Ovary (tissue), 9 donors: ENCODE measurements around the gene WNT7B. TPM values are rescaled to one million over a fixed set of nuclear protein-coding genes. Genes with fewer than 3 reads are reported as not detected.

Source experiments
- DNase-seq, 5 donors: peaks; one replicate each; pipeline ENCODE4 v3.0.0-alpha.2; 2019 to 2020
- H3K27ac ChIP-seq, 2 donors: fragments of 200-600 bp; one replicate each; pipeline versions ENCODE4 v1.5.1 to v1.8.0; 2019 to 2022
- H3K27me3 ChIP-seq: fragments of 200-600 bp; one replicate; pipeline ENCODE4 v1.8.0; 2022
- H3K36me3 ChIP-seq: fragments of 200-600 bp; sonication (generic); one replicate; pipeline ENCODE4 v1.5.1; 2019
- H3K4me1 ChIP-seq: one replicate; pipeline ENCODE4 v1.8.1; 2013; ENCODE audit warnings: mild to moderate bottlenecking, moderate library complexity; ENCODE audit not compliant: insufficient read depth
- H3K4me3 ChIP-seq: fragments of 200-600 bp; sonication (generic); one replicate; pipeline ENCODE4 v1.5.1; 2017
- H3K9me3 ChIP-seq, 2 donors: fragments of 200-600 bp in 1 of 2; sonication (generic) in 1 of 2; one replicate each; pipeline versions ENCODE4 v1.5.1 to v1.8.1; 2013 to 2019; ENCODE audit warnings: mild to moderate bottlenecking in 1 of 2, moderate library complexity in 1 of 2
- CTCF ChIP-seq, 3 donors: fragments of 450-650 bp in 2 of 3; fragments of 200-600 bp in 1 of 3; IDR thresholded peaks; one replicate each; pipeline versions ENCODE4 v1.5.1 to v1.8.0; 2016 to 2022; ENCODE audit warnings: antibody characterized with exemption in 3 of 3, mild to moderate bottlenecking in 1 of 3
- EP300 ChIP-seq: sonication (generic); formaldehyde crosslinking; IDR thresholded peaks from one replicate; pipeline ENCODE4 v1.6.1; 2017; ENCODE audit warnings: antibody characterized with exemption
- POLR2A ChIP-seq: fragments of 450-650 bp; IDR thresholded peaks from one replicate; pipeline ENCODE4 v1.6.1; 2017; ENCODE audit warnings: antibody characterized with exemption, mild to moderate bottlenecking, moderate library complexity
- WGBS, 3 donors: extraction: QIAGEN DNeasy Blood & Tissue Kit in 1 of 3; methylation state at CpG; one replicate each; pipeline versions ENCODE4 v1.1.5 to v1.1.7; 2013 to 2017; 5-methylcytosine and 5-hydroxymethylcytosine counted together
- intact Hi-C, 4 donors: fragments of 100-400 bp; cut with DNase I; formaldehyde crosslinking; loops; one replicate each; pipeline versions ENCODE4 v1.11.0 to v1.15.1; 2022 to 2023
- polyA plus RNA-seq, 2 donors: library from polyadenylated mRNA; stranded (reverse); fragments of 200-250 nt in 1 of 2; fragments of 350-450 nt in 1 of 2; fragmentation: Illumina TruSeq in 1 of 2; extraction: RNeasy Lipid Tissue Mini Kit (QIAGEN cat#74804) in 1 of 2; gene quantifications; one replicate each; pipeline ENCODE4 v1.2.3, GENCODE V29; 2013 to 2014
- total RNA-seq, 7 donors: library from RNA; depleted of rRNA in 2 of 7; stranded (reverse); fragments of >200 nt in 2 of 7; fragmentation: NEBNext Ultra II Directional in 3 of 7; extraction: Animal tissue kit (Norgen Biotek cat#: 25700) in 3 of 7; gene quantifications; one replicate each; pipeline versions ENCODE4 v1.1.0 to v1.2.4, GENCODE V29; 2016 to 2023
- donor health status: DM: no; HTN: no; CAD: no; lungs with moderate emphysema.
- donor health status: DM: no; HTN: no; CAD: no.
- donor health status: Bipolar disorder and iron deficiency.
- donor health status: DM: yes; HTN: yes; CAD: no.
- donor health status: DM: no; HTN: no; CAD: no.
- donor health status: DM: yes; HTN: yes; CAD: no.

The WNT7B gene
- total and polyA plus RNA-seq, 9 donors = 0.22 to 2.5 (median 0.59) TPM; not detected in 5

- DNase-seq = no peak
- H3K27ac ChIP-seq = no peak overlapping the region
- intact Hi-C loops = no loop called here
- WGBS, 3 donors = 1 to 2% (median 1%) methylated on average over 40 to 66 of the region's 66 CpGs
- no peak overlapping the region for H3K4me3 ChIP-seq
- TF ChIP-seq EP300 = no peak
- TF ChIP-seq CTCF (IDR thresholded peaks at IDR 0.05) = no peak
- H3K27me3 ChIP-seq = peaks cover 5% of the 10 kb centered on the region
- H3K9me3 ChIP-seq = no peaks in the 10 kb centered on the region
- H3K4me1 ChIP-seq = peaks cover 9% of the 10 kb centered on the region
- H3K36me3 ChIP-seq = no peaks in the 10 kb centered on the region
Observed at GRCh38 chr22:45971408-45972028, 5.4 kb downstream of the WNT7B start.

GRCh38 chr22:45970705-45971407 lies 6.1 kb downstream of the WNT7B start:
- H3K27me3 ChIP-seq = peaks cover 5% of the 10 kb centered on the region
- WGBS, 3 donors = 1 to 2% (median 1%) methylated on average over 36 to 40 of the region's 40 CpGs
- TF ChIP-seq POLR2A (no peak), CTCF (IDR thresholded peaks at IDR 0.05) (no peak), EP300 (no peak)
- intact Hi-C loops = no loop called here
- no peaks in the 10 kb centered on the region for H3K36me3 ChIP-seq
- H3K9me3 ChIP-seq = no peaks in the 10 kb centered on the region
- H3K4me1 ChIP-seq = peaks cover 9% of the 10 kb centered on the region
- no peak for DNase-seq
- no peak overlapping the region for H3K27ac ChIP-seq
- H3K4me3 ChIP-seq = no peak overlapping the region

GRCh38 chr22:45969801-45970470 lies 7.0 kb downstream of the WNT7B start:
- Histone ChIP-seq H3K27ac (no peak overlapping the region), H3K9me3 (no peaks in the 10 kb centered on the region), H3K4me1 (peaks cover 5% of the 10 kb centered on the region), H3K27me3 (peaks cover 5% of the 10 kb centered on the region), H3K36me3 (no peaks in the 10 kb centered on the region), H3K4me3 (no peak overlapping the region)
- intact Hi-C loops = no loop called here
- WGBS, 3 donors = 52 to 64% (median 61%) methylated on average over 20 to 21 of the region's 21 CpGs
- TF ChIP-seq EP300 = no peak
- no peak for TF ChIP-seq POLR2A
- no peak for TF ChIP-seq CTCF (IDR thresholded peaks at IDR 0.05)
- no peak for DNase-seq

GRCh38 chr22:45969414-45969799 lies 7.6 kb downstream of the WNT7B start:
- Histone ChIP-seq H3K4me1 (peaks cover 5% of the 10 kb centered on the region), H3K27me3 (peaks cover 5% of the 10 kb centered on the region), H3K36me3 (no peaks in the 10 kb centered on the region), H3K4me3 (no peak overlapping the region), H3K9me3 (no peaks in the 10 kb centered on the region), H3K27ac (no peak overlapping the region)
- DNase-seq = no peak
- intact Hi-C loops = no loop called here
- TF ChIP-seq EP300 = no peak
- no peak for TF ChIP-seq CTCF (IDR thresholded peaks at IDR 0.05)
- no peak for TF ChIP-seq POLR2A
- 49 to 78% (median 66%) methylated on average over 6 to 11 of the region's 11 CpGs for WGBS, 3 donors
